Heart left ventricle (tissue), 16 donors: ENCODE data around the gene CRACR2A. TPM values are rescaled to one million over a fixed set of nuclear protein-coding genes. Genes with fewer than 3 reads are reported as not detected.

Source experiments
- ATAC-seq, 4 donors: fragments of 200-7000 bp; cut with Tn5 transposase; one replicate each; pipeline ENCODE4 v1.9.1; 2020 to 2022; ENCODE audit warnings: moderate library complexity in 4 of 4, mild to moderate bottlenecking in 3 of 4, moderate number of reproducible peaks in 1 of 4
- DNase-seq, 5 donors: peaks; one replicate each; pipeline ENCODE4 v3.0.0-alpha.2; 2020
- H3K27ac ChIP-seq, 12 donors: fragments of 200-600 bp; sonication (generic) in 4 of 12; one replicate each; pipeline versions ENCODE4 v1.5.0 to v1.8.0; 2016 to 2022; ENCODE audit warnings: mild to moderate bottlenecking in 2 of 12
- H3K27me3 ChIP-seq, 9 donors: fragments of 200-600 bp; sonication (generic) in 2 of 9; one replicate each; pipeline versions ENCODE4 v1.5.1 to v1.8.0; 2016 to 2022; ENCODE audit warnings: mild to moderate bottlenecking in 3 of 9
- H3K36me3 ChIP-seq, 9 donors: fragments of 200-600 bp; sonication (generic) in 2 of 9; one replicate each; pipeline versions ENCODE4 v1.5.0 to v1.8.0; 2018 to 2022; ENCODE audit warnings: mild to moderate bottlenecking in 2 of 9
- H3K4me1 ChIP-seq, 12 donors: fragments of 200-600 bp; sonication (generic) in 4 of 12; one replicate each; pipeline versions ENCODE4 v1.5.0 to v1.8.0; 2016 to 2022; ENCODE audit warnings: mild to moderate bottlenecking in 3 of 12
- H3K4me3 ChIP-seq, 12 donors: fragments of 200-600 bp; sonication (generic) in 4 of 12; one replicate each; pipeline versions ENCODE4 v1.5.0 to v1.8.0; 2017 to 2022; ENCODE audit warnings: mild to moderate bottlenecking in 9 of 12, moderate library complexity in 4 of 12
- H3K9me3 ChIP-seq, 12 donors: fragments of 200-600 bp; sonication (generic) in 4 of 12; one replicate each; pipeline versions ENCODE4 v1.5.0 to v1.8.0; 2016 to 2022; ENCODE audit warnings: mild to moderate bottlenecking in 1 of 12
- CTCF ChIP-seq, 12 donors: fragments of 200-600 bp; sonication (generic) in 4 of 12; IDR thresholded peaks; one replicate each; pipeline versions ENCODE4 v1.5.0 to v1.8.0; 2018 to 2022; ENCODE audit warnings: antibody characterized with exemption in 12 of 12, mild to moderate bottlenecking in 5 of 12
- POLR2A ChIP-seq, 2 donors: fragments of 450-650 bp; IDR thresholded peaks; one replicate each; pipeline ENCODE4 v1.6.1; 2017; ENCODE audit warnings: antibody characterized with exemption in 2 of 2, mild to moderate bottlenecking in 2 of 2, moderate library complexity in 2 of 2
- WGBS, 4 donors: extraction: QIAGEN DNeasy Blood & Tissue Kit in 2 of 4; methylation state at CpG; one replicate each; pipeline versions ENCODE4 v1.1.5 to v1.1.7; 2013 to 2018; 5-methylcytosine and 5-hydroxymethylcytosine counted together
- intact Hi-C, 10 donors: fragments of 100-400 bp; cut with DNase I; formaldehyde crosslinking; loops; one replicate each; pipeline versions ENCODE4 v1.11.1 to v1.14.2; 2022
- polyA plus RNA-seq, 2 donors: library from polyadenylated mRNA; stranded (reverse); fragments of 200-250 nt; gene quantifications; one replicate each; pipeline ENCODE4 v1.2.3, GENCODE V29; 2013
- total RNA-seq, 9 donors: library from RNA; depleted of rRNA in 2 of 9; stranded (reverse); fragments of >200 nt in 2 of 9; fragmentation: NEBNext Ultra II Directional in 3 of 9; extraction: Animal tissue kit (Norgen Biotek cat#: 25700) in 3 of 9; gene quantifications; one replicate each; pipeline versions ENCODE4 v1.1.0 to v1.2.4, GENCODE V29; 2016 to 2023
- donor health status: ischemic (EF 13 %, LVEDD 7.1; RV severe dilation, severe dysfunction).
- donor health status: healthy with polysubstance abuse.
- donor health status: DM: no; HTN: yes; CAD: no.
- donor health status: DM: no; HTN: no; CAD: no.
- donor health status: ischemic (EF 25% LVEDD 6.9; RV normal size, moderate dysfunction).
- donor health status: ischemic (EF 25% LVEDD 5.7; RV mildly dilated, moderate dysfunction).
- donor health status: healthy.
- donor health status: DM: yes; HTN: yes; CAD: no.
- donor health status: ischemic (EF 35%, LVEDD 5.7; RV mildly dilated, moderate dysfunction).
- donor health status: nonischemic (EF 11% LVEDD 7.7; RV severe dilation, severe dysfunction).
- donor health status: DM: yes; HTN: yes; CAD: no.
- donor health status: PGD.
- donor health status: ischemic (EF 29% LVEDD 5.4; RV normal size, mild dysfunction).
- donor health status: nonischemic (EF 23%, LVEDD 6.1; RV moderate dilation, normal function).

CRACR2A gene
- total and polyA plus RNA-seq, 11 donors = 1.0 to 14.1 (median 4.7) TPM

- Histone ChIP-seq H3K36me3 (peaks cover 0 to 12% (median 0%) of the 10 kb centered on the region in 9 donors), H3K4me3 (no peak overlapping the region), H3K27ac (no peak overlapping the region), H3K27me3 (no peaks in the 10 kb centered on the region), H3K4me1 (peaks cover 0 to 12% (median 6%) of the 10 kb centered on the region in 12 donors), H3K9me3 (no peaks in the 10 kb centered on the region)
- TF ChIP-seq CTCF (IDR thresholded peaks at IDR 0.05) (no peak), POLR2A (IDR thresholded peaks at IDR 0.05) (no peak)
- WGBS, 4 donors = 87 to 92% (median 88%) methylated on average over 5 of the region's 5 CpGs
- ATAC-seq = no peak
- DNase-seq = no peak
- intact Hi-C loops = no loop called here
Measured at GRCh38 chr12:3647504-3647903, 105.4 kb downstream of the CRACR2A start.

GRCh38 chr12:3646561-3647241 lies 106.2 kb downstream of the CRACR2A start:
- no peak for TF ChIP-seq POLR2A (IDR thresholded peaks at IDR 0.05)
- TF ChIP-seq CTCF (IDR thresholded peaks at IDR 0.05) = no peak
- peaks cover 0 to 12% (median 0%) of the 10 kb centered on the region in 9 donors for H3K36me3 ChIP-seq
- H3K4me3 ChIP-seq = no peak overlapping the region
- ATAC-seq (peak in 3 of 4 donors; percentile 48 to 61 (median 60)), DNase-seq (no peak)
- H3K27me3 ChIP-seq = no peaks in the 10 kb centered on the region
- no peak overlapping the region for H3K27ac ChIP-seq
- H3K9me3 ChIP-seq = no peaks in the 10 kb centered on the region
- 41 to 54% (median 52%) methylated on average over 12 of the region's 12 CpGs for WGBS, 4 donors
- peaks cover 0 to 12% (median 6%) of the 10 kb centered on the region in 12 donors for H3K4me1 ChIP-seq
- intact Hi-C loops = no loop called here

- no peak overlapping the region for H3K4me3 ChIP-seq
- intact Hi-C loops = no loop called here
- H3K9me3 ChIP-seq = no peaks in the 10 kb centered on the region
- 96 to 98% (median 96%) methylated on average over 4 of the region's 4 CpGs for WGBS, 4 donors
- peaks cover 0 to 5% (median 0%) of the 10 kb centered on the region in 9 donors for H3K36me3 ChIP-seq
- no peaks in the 10 kb centered on the region for H3K27me3 ChIP-seq
- no peak overlapping the region for H3K27ac ChIP-seq
- DNase-seq (no peak), ATAC-seq (no peak)
- TF ChIP-seq CTCF (IDR thresholded peaks at IDR 0.05) (no peak), POLR2A (IDR thresholded peaks at IDR 0.05) (no peak)
- H3K4me1 ChIP-seq = peaks cover 0 to 12% (median 6%) of the 10 kb centered on the region in 12 donors
Measured at GRCh38 chr12:3645091-3645490, 107.8 kb downstream of the CRACR2A start.

- DNase-seq (no peak), ATAC-seq (no peak)
- H3K9me3 ChIP-seq = no peaks in the 10 kb centered on the region
- H3K36me3 ChIP-seq = peaks cover 0 to 5% (median 0%) of the 10 kb centered on the region in 9 donors
- no peaks in the 10 kb centered on the region for H3K27me3 ChIP-seq
- H3K4me1 ChIP-seq = peaks cover 0 to 12% (median 6%) of the 10 kb centered on the region in 12 donors
- TF ChIP-seq POLR2A (IDR thresholded peaks at IDR 0.05) = no peak
- no peak for TF ChIP-seq CTCF (IDR thresholded peaks at IDR 0.05)
- WGBS, 4 donors = 49 to 61% (median 58%) methylated on average over 8 of the region's 8 CpGs
- intact Hi-C loops = no loop called here
- no peak overlapping the region for H3K4me3 ChIP-seq
- H3K27ac ChIP-seq = no peak overlapping the region
Measured at GRCh38 chr12:3644104-3644503, 108.8 kb downstream of the CRACR2A start.
